GM19025 (cell line): ENCODE results near the gene CATSPER3.

ENCODE experiments used
- ATAC-seq: cut with Tn5 transposase; IDR thresholded peaks from one replicate; pipeline ENCODE4 v1.9.1; 2021; ENCODE audit warnings: mild to moderate bottlenecking, low read depth, moderate library complexity; ENCODE audit not compliant: unreplicated experiment

The CATSPER3 gene

DNA sequence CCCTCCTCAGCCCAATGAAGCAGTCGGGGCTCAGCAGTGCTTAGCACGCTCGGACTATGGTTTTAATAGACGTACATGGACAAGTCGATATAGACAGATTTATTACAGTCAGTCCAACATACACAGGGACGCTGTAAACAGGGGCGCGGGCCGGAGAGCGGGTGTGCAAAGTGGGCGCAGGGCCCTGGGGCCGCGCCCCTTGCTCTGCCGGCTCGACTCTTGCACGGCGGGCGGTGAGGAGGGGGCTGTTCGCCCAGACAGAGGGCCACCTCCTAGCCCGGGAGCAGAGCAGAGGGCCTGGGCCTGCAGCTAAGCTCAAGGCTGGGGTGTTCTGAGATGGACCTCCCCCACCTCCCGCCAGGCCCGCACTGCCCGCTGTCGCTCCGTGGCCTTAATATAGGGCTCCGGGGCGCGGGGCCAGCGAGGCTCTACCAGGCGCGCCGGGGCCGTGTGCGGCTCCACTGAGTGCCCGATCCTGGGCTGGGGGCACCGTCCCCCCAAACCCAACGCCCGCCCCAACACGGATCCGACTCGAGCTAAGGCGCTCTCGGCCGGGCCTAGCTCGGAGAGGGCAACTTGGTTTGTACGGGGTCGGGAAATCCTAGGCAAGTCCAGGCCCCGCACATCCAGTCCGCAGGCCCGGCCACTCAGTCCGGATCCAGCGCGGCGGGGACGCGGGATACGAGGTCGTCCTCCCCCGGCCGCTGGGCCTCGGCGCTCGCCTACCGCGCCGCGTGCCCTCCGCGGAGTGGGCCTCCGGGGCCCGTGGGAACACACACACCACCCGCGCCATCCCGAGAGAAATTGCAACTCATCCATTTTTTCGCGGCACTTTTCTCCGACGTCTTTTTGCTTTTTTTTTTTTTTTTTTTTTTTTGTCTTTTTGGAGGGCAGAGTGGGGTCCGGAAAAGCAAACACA lies 60.2 kb downstream of the CATSPER3 start:
- ATAC-seq, result no peak

DNA sequence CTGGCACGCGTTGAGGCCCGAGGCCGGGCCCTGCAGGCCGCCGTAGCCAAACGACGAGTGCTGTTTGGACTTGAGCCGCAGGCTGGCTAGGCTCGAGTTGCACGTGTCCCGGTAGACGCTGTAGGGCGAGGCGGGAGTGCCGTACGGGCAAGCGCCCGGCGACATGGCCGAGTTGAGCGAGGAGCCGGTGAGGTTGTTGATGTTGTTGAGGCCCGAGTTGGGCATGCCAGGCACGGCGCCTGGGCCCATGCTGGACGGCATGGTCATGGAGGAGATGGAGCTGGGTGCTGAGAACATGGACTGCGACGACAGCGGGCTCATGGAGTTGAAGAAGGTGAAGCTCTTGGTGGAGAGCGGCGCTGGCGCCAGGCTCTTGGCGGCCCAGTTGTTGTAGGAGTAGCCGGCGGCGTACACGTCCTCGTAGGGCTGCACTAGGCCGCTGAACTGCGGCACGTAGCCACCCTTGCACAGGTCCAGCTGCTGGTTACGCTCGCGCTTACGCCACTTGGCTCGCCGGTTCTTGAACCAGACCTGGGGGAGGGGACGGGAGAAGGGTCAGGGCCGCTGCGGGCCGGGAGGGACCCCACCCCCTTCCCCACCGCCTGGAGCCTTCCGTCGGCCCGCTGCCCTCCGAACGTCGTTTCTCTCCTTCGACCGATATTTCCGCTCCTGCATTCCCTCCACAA lies 61.2 kb downstream of the CATSPER3 start:
- no peak for ATAC-seq

DNA sequence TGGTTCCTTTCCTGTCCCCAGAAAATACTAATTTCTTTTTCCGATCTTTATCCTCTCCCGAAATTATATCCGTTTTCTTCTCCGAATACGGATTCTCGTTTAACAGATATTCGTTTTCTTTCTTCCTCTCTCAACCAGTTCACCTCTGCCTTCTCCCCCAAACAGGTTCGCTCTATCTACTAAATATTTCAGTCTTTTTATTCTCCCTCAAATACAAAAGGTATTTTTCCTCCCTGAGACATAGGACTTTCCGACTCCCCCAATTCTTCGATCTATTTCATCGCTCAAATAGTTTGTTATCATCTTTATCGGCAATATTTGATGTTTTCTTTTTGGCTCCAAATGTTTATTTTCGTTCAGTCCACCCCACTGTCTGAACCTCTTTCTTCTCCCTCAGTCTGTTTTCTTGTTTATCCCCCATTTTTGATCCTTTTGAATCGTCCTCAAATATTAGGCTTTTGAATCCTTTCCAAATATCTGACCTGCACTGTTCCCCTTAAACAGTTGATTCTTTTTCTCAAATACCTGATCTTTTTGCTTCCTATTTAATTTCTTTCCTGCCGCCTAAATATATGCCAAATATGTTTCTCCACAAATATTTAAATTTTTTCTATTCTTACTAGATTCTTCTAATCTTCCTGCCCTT lies 61.9 kb downstream of the CATSPER3 start:
- ATAC-seq, result no peak

DNA sequence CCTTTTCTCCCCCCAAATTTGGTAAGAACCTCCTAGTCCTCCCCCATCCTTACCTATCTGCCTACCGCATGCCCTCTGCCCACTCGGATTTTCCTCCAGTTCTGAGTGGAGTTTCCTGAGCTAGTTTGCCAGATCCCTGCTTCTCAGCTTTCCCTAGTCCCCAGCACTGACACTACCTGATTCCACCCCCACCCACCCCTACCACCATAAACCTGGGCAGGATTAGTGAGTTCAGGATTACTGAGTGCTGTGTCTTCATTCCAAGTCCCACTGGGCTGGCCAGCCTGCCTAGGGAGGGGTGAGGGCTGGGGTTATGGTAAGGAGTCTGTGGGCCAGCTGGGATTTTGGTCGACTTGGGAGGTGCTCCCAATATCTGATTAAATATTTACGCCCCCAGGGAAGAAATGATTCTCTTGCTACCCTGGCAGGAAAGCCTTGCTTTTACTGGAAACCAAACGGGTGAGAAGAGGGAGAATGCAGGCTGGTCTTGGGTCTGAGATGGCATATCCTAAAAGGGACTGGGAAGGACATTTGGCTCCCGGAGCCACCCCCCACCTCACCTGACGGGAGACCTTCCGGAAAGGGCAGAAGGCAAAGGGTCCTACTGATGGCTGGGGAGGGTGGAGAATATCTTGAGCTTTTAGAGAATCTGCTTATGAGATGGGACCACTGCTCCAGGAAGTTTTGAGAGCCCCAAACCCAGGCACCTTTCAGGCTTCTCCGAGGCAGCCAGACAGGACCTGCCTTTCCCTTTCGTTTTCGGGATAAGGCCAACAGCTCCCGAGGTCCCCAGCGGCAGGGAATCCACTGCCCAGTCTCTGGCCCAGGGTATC lies 62.6 kb downstream of the CATSPER3 start:
- no peak for ATAC-seq

DNA sequence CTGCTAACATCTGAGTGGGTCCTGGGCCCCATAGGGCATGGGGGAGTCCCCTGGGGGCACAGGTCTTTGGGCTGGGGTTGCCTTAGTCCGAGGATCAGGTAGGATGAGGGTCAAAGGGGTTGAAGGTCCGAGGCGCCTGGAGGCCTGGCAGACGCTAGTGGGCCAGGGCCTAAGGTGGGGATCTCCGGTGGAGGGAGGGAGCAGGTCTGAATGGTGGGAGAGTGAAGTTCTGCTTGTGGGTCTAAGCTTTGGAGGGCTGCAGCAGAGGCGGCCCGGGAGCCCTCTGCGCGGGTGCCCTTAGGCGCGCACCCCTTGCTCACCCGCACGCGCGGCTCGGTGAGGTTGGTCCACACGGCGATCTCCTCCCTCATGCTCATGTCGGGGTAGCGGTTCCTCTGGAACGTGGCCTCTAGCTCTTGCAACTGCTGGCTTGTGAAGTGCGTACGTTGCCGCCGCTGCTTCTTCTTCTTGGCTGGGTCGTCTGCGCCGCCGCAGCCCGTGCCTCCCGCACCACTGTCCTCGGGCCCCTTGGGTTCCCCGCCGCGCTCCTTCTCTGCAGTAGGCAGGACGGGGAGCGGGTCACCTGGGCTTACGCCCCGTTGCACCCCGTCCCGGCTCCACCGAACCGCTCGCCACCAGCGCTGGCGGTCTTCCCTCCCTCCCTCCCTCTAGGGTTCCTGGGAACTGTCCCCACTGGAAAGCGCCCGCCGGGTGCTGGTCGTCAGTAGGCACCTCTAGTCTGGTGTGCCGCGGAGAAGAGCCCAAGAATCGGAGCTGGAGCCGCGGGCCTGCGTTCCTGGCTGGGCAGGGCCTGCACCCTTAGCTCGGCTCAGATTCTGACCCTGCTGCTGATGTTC lies 63.5 kb downstream of the CATSPER3 start:
- no peak for ATAC-seq

DNA sequence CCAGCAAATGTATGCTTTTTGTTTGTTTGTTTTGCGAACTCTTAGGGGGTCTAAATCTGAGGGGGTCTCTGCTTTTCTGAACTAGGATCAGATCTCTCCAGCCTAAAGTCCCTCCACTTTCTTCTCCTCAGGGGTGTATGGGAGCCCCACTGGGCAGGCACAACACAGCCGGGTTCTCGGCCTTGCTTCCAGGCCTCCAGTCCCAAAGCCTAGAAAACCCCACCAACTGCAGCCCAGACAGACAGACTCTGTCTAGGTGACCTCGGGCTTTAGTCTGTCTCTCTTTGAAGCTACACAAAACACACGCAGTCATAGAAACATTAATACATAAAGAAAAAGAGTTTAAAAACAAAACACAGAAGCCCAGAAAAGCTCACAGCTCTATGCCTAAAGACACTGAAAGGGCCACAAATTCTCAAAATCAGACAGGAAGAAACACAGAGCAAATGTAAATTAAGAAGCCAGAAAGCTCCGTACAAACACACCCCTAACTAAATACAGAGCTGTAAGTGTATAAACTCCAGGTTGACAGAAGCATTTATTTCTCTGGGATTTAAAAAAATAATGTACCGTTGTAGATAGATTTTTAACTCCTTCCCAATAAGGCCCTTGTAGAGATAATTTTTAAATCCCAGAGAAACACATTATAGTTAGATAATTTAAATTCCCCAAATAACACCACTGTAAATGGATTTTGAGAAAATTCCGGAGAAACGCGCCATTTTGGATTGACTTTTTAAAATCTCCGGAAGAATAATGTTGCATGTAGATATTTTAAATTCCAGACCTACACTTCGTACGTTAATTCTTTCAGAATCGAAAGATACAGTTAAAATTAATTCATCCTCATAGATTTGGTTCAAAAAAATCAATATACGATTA lies 64.3 kb downstream of the CATSPER3 start:
- no peak for ATAC-seq

DNA sequence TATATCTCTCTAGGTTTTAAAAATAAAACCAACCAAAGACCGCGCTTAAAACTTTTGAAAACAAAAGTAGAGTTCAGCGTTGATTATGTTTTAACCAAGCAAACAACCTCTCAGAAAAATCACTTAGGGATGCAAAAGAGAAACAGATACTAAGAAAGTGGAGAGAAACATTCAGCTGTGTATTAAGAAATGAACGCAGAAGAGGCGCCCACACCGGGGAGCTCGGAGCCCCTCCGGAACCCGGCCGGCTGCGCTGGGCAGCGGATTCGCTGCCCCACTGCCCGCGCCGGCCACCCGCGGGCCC lies 64.9 kb downstream of the CATSPER3 start:
- no peak for ATAC-seq

DNA sequence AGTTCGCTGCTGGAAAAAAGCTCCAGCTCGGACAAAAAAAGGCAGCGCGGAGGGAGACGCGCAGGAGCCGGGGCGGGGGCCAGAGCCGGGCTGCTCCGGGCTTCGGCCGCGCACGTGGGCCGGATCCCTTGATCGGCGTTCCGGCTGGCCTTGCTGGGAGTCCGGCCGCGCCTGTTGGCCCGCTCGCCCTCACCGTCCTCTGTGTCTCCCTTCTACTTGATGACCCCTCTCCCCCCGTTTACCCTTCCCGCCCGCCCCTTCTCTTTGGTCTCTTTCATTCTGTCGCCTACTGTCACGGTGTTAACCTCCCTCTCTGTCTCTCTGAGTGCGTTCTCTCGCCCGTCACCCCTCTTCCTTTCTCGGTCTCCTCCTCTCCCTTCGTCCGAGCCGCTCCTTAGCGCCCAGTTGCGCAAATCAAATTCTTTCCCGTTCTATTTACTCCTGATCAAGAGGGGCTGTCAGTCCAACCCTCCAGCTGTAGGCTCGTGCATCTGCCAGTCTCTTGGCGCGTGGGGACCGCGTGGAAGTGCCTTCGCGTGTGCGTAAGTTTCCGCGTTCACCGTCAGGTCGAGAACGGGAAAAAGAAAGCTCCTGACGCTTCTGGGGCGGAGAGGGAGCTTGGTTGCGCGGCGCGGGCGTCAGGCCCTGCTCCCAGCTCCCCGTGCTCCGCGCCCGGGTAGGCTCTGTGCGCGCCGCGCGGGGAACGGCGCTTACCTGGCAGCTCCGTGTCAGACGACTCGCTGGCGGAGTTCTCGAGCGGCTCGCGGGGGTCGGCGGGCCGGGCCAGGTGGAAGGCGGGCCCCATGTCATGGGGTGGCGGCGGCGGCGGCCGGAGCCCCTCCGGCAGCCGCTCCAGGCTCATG lies 65.5 kb downstream of the CATSPER3 start:
- ATAC-seq, result no peak

DNA sequence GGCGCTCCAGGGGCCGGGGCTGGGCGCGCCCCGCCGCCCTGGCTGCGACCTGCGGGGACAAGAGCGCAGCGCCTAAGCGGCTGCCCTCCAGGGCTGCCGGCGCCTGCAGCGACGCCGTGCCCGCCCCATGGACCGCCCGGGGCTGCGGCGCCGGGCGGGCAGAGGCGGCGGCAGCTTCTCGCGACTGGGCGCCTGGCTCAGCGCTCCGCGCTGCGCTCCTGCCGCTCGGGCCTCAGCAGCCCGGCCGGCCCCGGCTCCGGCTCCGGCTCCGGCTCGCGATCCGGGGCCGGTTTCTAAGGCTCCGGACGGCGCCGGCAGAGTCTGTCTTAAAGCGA lies 66.2 kb downstream of the CATSPER3 start, which contains the start of gene PITX1:
Gene PITX1 (minus strand): TSS at position 328 of the 335 bp plus-strand sequence. CDS start 347 bp downstream, outside the sequence.
- no peak for ATAC-seq

DNA sequence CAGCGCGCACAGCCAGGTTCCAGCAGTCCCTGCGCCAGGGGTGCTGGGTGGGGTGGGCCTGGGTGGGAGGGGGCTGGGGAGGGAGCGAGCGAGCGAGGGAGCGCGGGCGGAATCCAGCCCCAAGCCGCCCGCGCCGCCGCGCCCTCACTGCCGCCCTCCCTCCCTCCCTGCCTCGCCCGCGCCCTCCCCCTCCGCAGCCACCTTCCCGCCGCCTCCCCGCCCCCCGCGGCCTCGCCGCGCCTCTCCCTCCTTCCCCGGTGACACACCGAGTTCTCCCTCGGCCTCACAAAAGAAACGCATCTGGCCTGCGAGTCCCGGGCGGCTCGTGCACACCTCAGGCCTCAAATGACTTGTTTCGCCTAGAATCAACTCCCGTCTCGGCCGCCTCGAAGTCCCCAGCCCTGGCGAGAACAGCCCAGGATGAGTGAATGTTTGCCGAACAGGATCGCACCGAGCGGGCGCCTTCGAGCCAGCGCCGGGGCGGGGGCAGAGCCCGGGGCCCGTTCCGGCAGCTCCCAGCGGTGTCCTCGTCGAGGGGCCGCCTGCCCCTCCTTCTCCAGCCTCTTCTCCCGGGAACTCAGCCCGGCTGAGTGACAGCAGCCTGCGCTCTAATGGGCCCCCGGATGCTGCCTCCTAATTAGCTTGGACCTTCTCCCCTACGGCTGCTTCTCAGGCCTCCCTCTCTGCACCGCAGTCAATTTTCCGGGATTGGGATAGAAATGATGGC lies 66.7 kb downstream of the CATSPER3 start:
- no peak for ATAC-seq

DNA sequence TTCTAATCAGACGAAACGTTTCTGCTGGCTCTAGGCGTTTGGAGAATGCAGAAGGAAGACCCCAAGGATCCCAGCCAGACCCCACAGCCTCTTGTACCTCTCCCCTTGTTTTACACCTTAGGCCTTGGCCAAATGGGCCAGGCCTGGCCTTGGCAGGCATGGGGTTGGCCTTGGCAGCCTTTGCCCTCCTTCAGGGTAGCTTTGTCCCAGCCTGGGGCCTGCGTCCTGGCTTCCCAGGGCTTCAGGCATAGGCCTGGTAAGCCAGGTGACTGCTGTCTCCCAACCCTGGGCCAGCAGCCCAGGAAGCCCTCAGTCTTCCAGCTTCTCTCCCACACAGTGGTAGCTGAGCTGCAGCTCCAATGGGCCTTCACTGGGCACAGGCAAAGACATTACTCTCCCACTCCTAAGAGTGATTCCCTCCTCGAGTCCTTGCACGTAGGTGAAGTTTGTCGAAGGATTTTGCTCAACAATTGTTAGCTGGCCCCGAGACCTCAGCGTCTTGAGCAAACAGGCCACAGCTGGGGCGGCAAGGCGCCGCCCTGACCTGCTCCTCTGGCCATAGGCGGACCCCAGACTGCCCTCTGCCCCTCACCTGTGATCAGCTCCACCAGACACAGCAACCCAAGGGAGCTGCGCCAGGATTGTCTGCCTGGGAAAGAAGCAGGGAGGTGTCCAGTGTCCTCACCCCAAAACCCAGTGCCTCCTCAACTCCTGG lies 67.4 kb downstream of the CATSPER3 start:
- no peak for ATAC-seq

DNA sequence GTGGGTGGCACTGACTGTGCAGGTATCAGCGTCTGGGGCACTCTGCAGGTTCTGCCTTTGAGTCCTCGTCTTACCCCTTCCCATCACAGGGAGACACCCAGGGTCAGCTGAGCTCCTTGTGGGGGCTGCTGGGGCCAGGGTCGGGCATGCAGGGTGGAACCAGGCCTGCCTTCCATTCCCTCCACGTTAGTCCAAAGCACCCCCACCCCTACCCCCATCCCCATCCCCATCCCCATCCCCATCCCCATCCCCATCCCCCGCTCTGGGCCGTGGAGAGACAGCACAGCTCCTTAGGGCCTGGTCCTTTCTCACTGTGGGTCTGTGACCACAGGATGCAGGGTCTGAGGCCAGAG lies 67.9 kb downstream of the CATSPER3 start:
- no peak for ATAC-seq

DNA sequence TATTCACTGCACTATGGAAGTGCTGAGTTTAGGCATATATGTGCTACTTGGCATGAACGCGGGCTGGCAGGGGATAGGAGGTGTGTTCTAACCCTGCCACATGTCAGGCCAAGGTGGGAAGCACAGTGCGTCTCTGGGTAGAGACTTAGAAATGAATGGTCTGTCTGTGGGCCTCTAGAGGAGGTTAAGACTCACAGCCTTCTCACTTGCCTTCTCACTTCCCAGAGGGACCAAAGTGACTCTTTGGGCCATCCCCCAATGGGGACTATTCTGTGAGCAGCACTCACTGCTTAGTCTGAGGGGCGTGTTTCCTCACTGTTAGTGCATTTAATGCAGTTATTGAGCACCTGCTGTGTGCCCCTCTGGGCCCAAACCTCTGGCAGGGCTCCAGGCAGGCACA lies 68.7 kb downstream of the CATSPER3 start:
- ATAC-seq, result no peak

DNA sequence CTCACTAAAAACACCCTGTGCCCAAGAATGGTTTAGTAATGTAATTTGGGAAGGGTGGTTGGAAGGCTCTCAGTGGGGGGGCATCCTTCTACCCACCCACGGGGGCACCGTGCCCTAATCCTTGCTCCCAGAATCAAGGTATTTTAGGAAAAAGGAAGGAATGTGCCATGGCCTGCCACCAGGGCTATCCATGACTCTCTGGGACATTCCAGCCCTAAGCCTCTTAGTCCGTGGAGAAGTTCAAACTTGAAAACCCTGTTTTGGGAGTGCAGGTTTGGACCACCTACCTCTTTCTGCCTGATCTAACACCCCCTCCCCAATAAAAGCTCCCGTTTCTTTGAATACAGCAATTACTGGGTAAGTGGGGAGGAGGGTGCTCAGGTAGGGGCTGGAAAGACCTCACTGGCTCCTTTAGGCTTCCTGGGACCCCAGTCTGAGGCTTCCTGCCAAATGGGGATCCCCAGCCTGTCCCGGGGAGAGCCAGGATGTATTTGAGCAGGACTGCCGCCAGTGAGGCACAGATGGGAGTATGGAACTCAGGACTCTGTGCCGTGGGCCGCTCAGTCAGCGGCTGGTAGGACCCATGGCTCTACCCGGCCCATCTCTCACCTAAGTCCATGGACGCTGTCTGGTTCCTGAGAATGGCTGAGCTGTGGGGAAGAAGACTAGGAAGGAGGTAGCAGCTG lies 70.0 kb downstream of the CATSPER3 start:
- ATAC-seq, result no peak

DNA sequence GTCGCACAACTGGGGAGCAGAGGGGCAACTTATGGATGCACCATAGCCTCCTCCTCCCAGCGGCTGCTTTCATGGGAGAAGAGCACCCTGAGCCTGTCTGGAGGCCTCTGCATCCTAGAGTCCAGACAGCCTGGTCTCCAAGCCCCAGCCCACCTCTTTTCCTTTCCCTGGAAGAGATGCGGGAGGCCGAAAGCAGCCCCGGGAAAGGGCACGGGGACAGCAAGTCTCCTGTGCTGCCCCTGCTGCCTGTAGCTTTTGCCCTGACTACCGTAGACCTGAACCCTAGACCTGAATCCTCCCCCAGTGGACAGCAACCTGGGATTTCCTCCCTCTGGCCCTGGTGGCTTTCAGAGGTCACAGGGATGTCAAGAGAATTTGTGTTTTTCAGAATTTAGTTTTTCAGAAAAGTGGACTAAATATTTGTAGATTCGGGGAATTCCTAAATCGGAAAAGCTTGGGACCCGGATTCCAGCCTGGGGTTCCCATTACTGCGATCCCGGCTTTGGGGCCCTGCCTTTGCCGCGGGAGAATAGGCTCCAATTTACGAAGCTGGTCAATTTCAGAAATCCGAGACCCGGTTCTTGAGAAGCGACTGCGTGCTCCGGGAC lies 70.6 kb downstream of the CATSPER3 start:
- ATAC-seq, result no peak

DNA sequence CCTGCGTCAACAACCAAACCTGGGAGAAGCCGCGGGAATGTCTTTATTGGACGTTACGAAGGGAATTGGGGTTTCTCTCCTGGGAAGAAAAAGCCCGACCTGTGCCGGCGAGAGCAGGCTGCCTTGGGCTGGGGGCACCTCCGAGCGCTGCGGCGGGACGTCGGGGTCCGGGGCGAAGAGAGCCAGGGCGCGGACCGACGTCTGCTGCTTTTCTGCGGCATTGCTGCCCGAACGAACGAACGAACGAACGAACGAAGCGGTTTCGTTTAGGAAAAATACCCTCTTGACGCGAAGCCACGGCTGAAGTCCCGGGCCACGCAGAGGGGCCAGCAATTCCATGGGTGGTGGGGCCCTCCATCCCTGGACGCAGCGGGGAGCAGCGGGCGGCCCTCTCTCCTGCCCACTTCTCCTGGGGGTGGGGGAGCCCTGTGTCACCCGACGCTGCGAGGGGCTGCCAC lies 71.1 kb downstream of the CATSPER3 start:
- ATAC-seq, result no peak
